HG03521 (cell line): ENCODE measurements around the gene GPR148.
A peak's percentile ranks its signal among the peaks of the same experiment; 100 is the strongest.
"Not testable (repeated sequence)": the region's sequence is repeated elsewhere in the genome, so short reads cannot be mapped to it uniquely, and the experiment has no call there.

Source experiments
- ATAC-seq: cut with Tn5 transposase; IDR thresholded peaks from one replicate; pipeline ENCODE4 v1.9.1; 2021; ENCODE audit warnings: mild to moderate bottlenecking, moderate library complexity; ENCODE audit not compliant: unreplicated experiment

GPR148 gene

GRCh38 chr2:130728549-130729316, at the start of gene GPR148:
Gene GPR148, plus strand, starts transcription at chr2:130729070. Its CDS starts 82 bp downstream, at chr2:130729152.
- no peak for ATAC-seq

DNA sequence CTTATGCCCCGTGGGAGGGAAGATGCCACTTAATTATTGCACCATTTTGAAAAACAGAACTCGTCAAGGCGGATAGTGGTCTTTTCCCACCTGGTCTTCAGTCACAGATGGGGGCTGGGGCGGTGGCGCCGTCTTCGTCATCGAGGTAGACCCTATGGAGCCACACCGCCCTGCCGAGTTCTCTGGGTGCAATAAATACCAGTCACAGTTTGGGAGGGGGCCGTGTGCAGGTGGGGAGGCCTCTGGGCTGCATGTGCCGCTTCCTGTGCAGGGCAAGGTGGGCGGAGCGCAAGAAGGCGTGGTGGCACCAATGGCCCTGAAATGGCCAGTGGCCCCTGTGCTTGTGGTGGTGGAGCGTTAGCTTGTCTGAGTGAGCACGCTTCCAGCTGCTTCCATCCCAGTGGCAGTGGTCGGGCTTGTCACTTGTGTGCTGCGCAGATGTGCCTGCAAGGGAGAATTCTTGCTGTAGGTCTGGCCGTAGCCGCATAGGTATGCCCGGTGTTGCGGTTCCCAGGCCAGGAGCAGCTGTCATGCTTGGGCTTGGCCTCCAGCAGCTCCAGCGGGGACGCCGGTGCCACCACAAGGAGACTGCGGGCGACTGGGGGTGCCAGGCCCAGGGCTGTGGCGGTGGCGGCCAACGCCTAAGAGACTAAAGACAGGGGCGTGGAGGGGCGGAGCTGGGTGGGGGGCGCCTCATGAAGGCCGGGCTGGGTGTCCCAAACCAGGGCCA, 36.7 kb upstream of the GPR148 start:
- not testable (repeated sequence) for ATAC-seq

DNA sequence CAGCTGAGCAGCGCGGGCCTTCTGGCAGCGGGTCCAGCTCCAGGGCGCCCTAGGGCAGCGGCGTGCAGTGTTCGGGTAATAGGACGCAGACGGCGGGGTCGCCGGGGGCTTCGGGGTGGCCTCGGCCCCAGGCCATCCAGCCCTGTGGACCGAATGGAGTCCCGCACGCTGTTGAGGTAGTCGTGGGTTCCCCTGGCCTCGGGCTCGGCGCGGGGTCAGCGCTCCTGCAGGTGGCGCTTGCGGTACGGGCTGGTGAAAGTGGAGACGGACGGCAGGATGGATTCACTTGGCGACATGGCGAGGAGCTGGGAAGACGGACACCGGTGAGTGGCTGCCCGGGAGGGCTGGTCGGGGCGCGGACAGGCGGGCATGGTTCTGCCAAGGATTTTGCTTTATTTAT, 35.4 kb upstream of the GPR148 start:
- ATAC-seq: not testable (repeated sequence)

- ATAC-seq: not testable (repeated sequence)
Observed at GRCh38 chr2:130703250-130703649, 25.6 kb upstream of the GPR148 start.

GRCh38 chr2:130714795-130715194, 14.1 kb upstream of the GPR148 start:
- ATAC-seq: not testable (repeated sequence)

GRCh38 chr2:130720036-130720435, 8.8 kb upstream of the GPR148 start:
- no peak for ATAC-seq

DNA sequence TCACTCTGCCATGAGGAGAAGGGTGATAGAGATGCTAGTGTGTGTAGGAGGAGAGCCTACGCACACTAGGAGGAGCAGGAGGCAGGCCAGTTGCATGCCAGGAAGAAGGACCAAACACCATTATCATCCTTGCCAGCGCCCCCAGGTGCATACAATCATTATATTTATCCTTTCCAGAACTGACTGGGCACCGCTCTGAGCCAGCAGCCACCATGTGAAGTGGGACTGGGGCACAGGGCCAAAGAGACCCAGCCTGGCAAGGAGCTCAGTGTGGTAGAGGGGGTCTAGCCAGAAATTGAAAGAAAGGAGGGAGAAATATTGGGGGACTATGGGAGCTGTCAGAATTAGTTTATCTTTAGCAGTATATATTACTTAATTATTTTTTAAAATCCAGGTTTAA, 8.3 kb upstream of the GPR148 start:
- no peak for ATAC-seq

GRCh38 chr2:130724455-130724854, 4.4 kb upstream of the GPR148 start:
- ATAC-seq: no peak

GRCh38 chr2:130726614-130727180, 2.2 kb upstream of the GPR148 start:
- no peak for ATAC-seq

DNA sequence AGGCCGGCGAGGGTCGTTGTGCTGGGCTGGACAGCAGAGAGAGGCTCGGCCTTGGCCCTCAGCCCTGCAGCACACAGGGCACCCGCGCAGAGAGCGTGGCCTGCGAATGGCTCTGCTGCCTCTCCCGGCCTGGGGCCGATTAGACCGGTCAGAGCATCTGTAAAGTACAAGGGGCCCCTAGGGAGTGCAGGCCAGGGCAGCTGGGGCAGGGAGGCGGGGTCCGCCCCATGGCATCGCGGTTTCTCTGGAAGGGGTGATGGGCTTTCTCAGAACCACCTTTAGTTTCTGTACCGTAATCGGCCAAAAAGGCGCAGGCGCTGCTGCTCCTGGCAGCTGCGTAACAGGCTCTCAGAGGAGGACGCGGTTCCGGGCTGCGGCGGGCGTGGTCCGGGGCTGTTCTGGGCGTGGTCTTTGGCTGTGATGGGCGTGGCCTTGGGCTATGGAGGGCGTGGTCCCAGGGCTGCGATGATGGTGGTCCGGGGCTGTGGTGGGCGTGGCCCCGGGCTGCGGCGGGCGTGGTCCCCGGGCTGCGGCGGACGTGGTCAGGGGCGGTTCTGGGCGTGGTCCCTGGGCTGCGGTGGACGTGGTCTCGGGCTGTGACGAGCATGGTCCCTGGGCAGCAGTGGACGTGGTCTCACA, 1.5 kb upstream of the GPR148 start:
- ATAC-seq: peak; percentile 94

GRCh38 chr2:130728007-130728454, 839 bp upstream of the GPR148 start:
- ATAC-seq: peak; percentile 13

- ATAC-seq: no peak
Observed at GRCh38 chr2:130729322-130730299, 741 bp downstream of the GPR148 start.

DNA sequence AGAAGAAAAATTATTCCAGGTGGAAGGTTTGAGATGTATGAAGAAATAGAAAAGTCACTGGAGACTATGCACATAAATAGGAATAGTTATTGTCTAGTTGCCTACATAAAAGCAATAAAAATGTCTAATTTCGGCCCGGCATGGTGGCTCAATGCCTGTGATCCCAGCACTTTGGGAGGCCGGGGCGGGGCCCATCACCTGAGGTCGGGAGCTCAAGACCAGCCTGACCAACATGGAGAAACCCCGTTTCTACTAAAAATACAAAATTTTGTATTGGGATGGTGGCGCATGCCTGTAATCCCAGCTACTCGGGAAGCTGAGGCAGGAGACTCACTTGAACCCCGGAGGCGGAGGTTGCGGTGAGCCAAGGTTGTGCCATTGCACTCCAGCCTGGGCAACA, 3.4 kb downstream of the GPR148 start:
- ATAC-seq: not testable (repeated sequence)

DNA sequence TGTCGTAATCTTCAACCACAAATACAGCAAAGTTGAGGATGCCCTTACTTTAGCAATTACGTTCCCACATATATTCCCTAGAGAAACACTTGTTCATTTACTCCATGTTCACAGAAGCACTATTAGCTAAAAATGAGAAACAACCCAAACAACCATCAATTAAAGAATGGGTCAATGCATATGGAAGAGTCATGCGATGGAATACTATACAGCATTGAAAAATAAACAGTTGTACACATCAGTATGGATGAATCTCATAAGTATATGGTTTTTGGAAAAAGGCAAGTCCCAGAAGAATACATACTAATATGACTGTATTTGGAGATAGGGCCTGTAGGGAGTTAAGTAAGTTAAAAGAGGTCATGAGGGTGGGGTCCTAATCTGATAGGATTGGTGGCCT, 6.3 kb downstream of the GPR148 start:
- no peak for ATAC-seq

DNA sequence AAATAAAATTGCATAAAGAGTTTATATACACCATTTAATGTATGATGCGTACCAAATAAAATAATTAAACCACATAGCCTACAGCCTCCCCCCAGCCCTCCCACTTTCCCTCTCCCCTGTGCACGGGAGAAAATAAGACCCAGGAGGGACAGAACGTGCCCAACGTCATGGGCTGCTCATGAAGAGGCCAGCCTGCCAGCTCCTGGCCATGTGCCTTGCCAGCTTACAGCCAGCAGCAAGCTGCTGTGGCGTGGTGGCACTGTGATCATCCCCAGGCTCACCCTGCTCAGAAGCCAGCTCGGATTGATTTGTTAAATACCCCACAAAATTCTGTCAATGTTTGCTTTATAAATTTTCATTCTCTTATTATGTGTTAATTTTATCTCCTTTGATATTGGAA, 7.6 kb downstream of the GPR148 start:
- no peak for ATAC-seq

GRCh38 chr2:130737592-130737991, 8.7 kb downstream of the GPR148 start:
- no peak for ATAC-seq

DNA sequence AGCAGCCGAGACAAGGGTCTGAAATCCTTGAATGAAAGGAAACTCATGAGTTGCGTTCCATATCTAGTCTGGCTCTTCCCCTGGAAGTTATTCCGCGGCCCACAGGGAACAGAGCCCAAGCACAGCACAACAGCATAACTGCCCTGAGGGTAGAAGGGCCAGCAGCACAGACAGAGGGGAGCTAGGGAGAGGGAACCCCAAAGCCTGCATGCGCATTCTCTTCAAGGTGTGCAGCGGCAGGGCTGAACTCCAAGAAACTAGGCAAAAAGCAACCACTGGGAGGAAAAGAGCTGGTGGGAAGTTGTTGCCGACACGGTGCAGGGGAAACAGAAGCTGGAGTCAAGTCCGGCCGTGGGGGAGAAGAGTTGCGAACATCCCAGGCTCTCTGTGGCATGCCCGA, 11.8 kb downstream of the GPR148 start:
- no peak for ATAC-seq

- ATAC-seq: no peak
Observed at GRCh38 chr2:130743278-130743677, 14.4 kb downstream of the GPR148 start.

- ATAC-seq: no peak
Observed at GRCh38 chr2:130744287-130745117, 15.6 kb downstream of the GPR148 start.
